ENCODE results near the gene PRSS48. TPM values are rescaled to one million over a fixed set of nuclear protein-coding genes. Genes with fewer than 3 reads are reported as not detected.
"Not testable (repeated sequence)": the region's sequence is repeated elsewhere in the genome, so short reads cannot be mapped to it uniquely, and the experiment has no call there.

PRSS48 gene
- total RNA-seq, 1 donor from 2014 or later = not detected

DNA sequence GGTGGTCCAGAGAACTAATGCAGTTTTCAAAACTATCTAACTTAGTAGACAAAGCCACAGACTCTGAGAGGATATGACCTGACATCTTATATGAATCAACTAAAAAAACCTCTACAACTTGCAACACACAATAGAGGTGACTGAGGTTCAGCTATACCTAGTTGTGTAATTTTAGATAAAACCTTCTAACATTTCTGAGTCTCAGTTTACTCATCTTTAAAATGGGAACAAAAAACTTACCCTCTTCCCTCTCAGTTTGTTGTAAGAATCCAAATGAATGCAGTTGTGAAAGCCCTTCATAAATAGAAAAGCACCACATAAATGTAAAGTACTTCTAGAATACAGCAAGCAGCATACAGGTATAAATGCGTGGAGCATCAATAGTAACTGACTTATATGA is 42.5 kb downstream of the PRSS48 start:
- H3K36me3 ChIP-seq = no peaks in the 10 kb centered on the region
- H3K9me3 ChIP-seq = no peaks in the 10 kb centered on the region
- no peak for TF ChIP-seq CTCF (IDR thresholded peaks at IDR 0.05)
- no peak overlapping the region for H3K4me3 ChIP-seq
- intact Hi-C loops (cut with DNase I) = no loop called here
- DNase-seq (ENCODE audit: low spot score in 2 of 2) = no peak
- peaks cover 0 to 20% of the 10 kb centered on the region in 2 donors for H3K4me1 ChIP-seq
- peak overlapping the region in 1 of 2 donors; percentile 1 for H3K27ac ChIP-seq
- H3K27me3 ChIP-seq = no peaks in the 10 kb centered on the region

- Histone ChIP-seq H3K27ac (peak overlapping the region; percentile 46 to 92), H3K4me1 (peaks cover 0 to 5% of the 10 kb centered on the region in 2 donors), H3K27me3 (no peaks in the 10 kb centered on the region), H3K4me3 (no peak overlapping the region), H3K36me3 (no peaks in the 10 kb centered on the region), H3K9me3 (no peaks in the 10 kb centered on the region)
- intact Hi-C loops (cut with DNase I) = loop anchor here (5.0 kb wide), 2 partner anchors 86 to 224 kb away; partner anchors contain the start of genes FHIP1A and RPS3A
- DNase-seq (ENCODE audit: low spot score in 2 of 2) = no peak
- TF ChIP-seq CTCF (IDR thresholded peaks at IDR 0.05) = no peak
Observed at GRCh38 chr4:151321586-151321985, 44.6 kb downstream of the PRSS48 start.

- not testable (repeated sequence) for H3K9me3 ChIP-seq; DNase-seq (ENCODE audit: low spot score in 2 of 2); H3K27me3 ChIP-seq; H3K4me1 ChIP-seq; H3K36me3 ChIP-seq; H3K4me3 ChIP-seq
- intact Hi-C loops (cut with DNase I) = loop anchor here (5.0 kb wide), 2 partner anchors 85 to 225 kb away; partner anchors contain the start of genes FHIP1A and RPS3A
- peak overlapping the region; percentile 46 to 92 for H3K27ac ChIP-seq
Observed at GRCh38 chr4:151322161-151322560, 45.2 kb downstream of the PRSS48 start.

GRCh38 chr4:151322570-151322969 is 45.6 kb downstream of the PRSS48 start:
- H3K27ac ChIP-seq = peak overlapping the region; percentile 92

GRCh38 chr4:151323667-151324066 is 46.7 kb downstream of the PRSS48 start:
- Histone ChIP-seq H3K36me3 (no peaks in the 10 kb centered on the region), H3K27ac (peak overlapping the region; percentile 92), H3K27me3 (no peaks in the 10 kb centered on the region), H3K4me1 (peaks cover 0 to 3% of the 10 kb centered on the region in 2 donors), H3K9me3 (no peaks in the 10 kb centered on the region), H3K4me3 (peak overlapping the region; percentile 82 to 85)
- intact Hi-C loops (cut with DNase I) = loop anchor here (2.0 to 5.0 kb wide), 3 partner anchors 84 to 226 kb away; partner anchors contain the start of genes FHIP1A and RPS3A
- DNase-seq (ENCODE audit: low spot score in 2 of 2) = no peak
- no peak for TF ChIP-seq CTCF (IDR thresholded peaks at IDR 0.05)

More at GRCh38 chr4:151322570-151322969, 45.6 kb downstream of the PRSS48 start:
- H3K4me1 ChIP-seq = peaks cover 0 to 3% of the 10 kb centered on the region in 2 donors
- no peaks in the 10 kb centered on the region for H3K9me3 ChIP-seq
- DNase-seq (ENCODE audit: low spot score in 2 of 2) = no peak
- intact Hi-C loops (cut with DNase I) = loop anchor here (5.0 kb wide), 2 partner anchors 85 to 225 kb away; partner anchors contain the start of genes FHIP1A and RPS3A
- no peaks in the 10 kb centered on the region for H3K27me3 ChIP-seq
- H3K36me3 ChIP-seq = no peaks in the 10 kb centered on the region
- H3K4me3 ChIP-seq = peak overlapping the region in 1 of 2 donors; percentile 85
- no peak for TF ChIP-seq CTCF (IDR thresholded peaks at IDR 0.05)

DNA sequence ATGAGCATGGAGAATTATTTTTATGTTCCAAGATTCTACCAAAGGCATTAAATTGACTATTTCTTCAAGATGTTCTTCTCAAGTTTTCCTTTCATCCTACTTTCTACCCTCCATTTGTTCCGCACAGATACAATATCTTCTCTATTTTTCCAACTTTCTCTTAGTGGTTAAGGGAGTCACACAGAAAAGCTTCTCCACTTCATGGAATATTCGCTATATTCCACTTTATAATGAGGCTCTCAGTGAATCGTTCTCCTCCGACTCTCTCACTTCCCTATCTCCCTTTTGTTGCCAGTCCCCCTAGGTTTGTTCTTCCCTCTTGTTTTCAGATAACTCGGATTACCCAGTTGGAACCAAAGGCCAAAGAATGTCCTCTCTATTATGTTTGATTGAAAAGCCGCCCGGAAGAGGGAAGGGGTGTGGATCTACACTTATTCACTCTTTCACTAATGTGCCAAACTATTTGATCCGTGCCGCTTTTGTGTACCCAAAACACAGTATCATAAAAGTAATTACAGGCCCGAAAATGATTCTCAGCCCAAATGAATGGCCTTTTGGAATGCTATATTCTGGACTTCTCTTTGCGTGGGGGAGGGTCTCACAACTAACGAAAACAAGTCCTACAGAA is 47.3 kb downstream of the PRSS48 start:
- no peak for TF ChIP-seq CTCF (IDR thresholded peaks at IDR 0.05)
- H3K4me1 ChIP-seq = peaks cover 0 to 3% of the 10 kb centered on the region in 2 donors
- no peaks in the 10 kb centered on the region for H3K9me3 ChIP-seq
- no peak for DNase-seq (ENCODE audit: low spot score in 2 of 2)
- H3K27ac ChIP-seq = peak overlapping the region; percentile 92
- peak overlapping the region; percentile 82 to 85 for H3K4me3 ChIP-seq
- intact Hi-C loops (cut with DNase I) = loop anchor here (2.0 to 5.0 kb wide), 3 partner anchors 83 to 227 kb away; partner anchors contain the start of genes FHIP1A and RPS3A
- no peaks in the 10 kb centered on the region for H3K27me3 ChIP-seq
- no peaks in the 10 kb centered on the region for H3K36me3 ChIP-seq
